Astrocyte (in vitro differentiated cells and primary cell): ENCODE data around the gene SRGAP1. TPM values are rescaled to one million over a fixed set of nuclear protein-coding genes. Genes with fewer than 3 reads are reported as not detected.

Source experiments
- DNase-seq: peaks from one replicate; pipeline ENCODE4 v3.0.0-alpha.2; 2010; ENCODE audit warnings: low read depth
- FAIRE-seq: peaks from 2 replicates; lab custom pipeline; 2011; peaks lifted over from hg19 to GRCh38; lab: Jason Lieb, UNC
- H2AFZ ChIP-seq: 2 replicates; pipeline ENCODE4 v1.6.0; 2012; ENCODE audit warnings: low read depth, low read length, inconsistent platforms
- H3K27ac ChIP-seq: 2 replicates; pipeline ENCODE4 v1.5.1; 2011; ENCODE audit warnings: low read depth, low read length, inconsistent platforms
- H3K27me3 ChIP-seq: 2 replicates; pipeline ENCODE4 v1.6.0; 2011; ENCODE audit warnings: low read length, inconsistent platforms; ENCODE audit not compliant: insufficient read depth
- H3K36me3 ChIP-seq: 2 replicates; pipeline ENCODE4 v1.5.1; 2011; ENCODE audit warnings: low read length, inconsistent platforms; ENCODE audit not compliant: insufficient read depth
- H3K4me1 ChIP-seq: 2 replicates; pipeline ENCODE4 v1.5.1; 2011; ENCODE audit warnings: low read length, inconsistent platforms; ENCODE audit not compliant: insufficient read depth
- H3K4me2 ChIP-seq: 2 replicates; pipeline ENCODE4 v1.6.0; 2012; ENCODE audit warnings: low read length, inconsistent platforms
- H3K4me3 ChIP-seq: 2 replicates; pipeline ENCODE4 v1.5.1; 2011; ENCODE audit warnings: low read depth, mild to moderate bottlenecking, low read length, inconsistent platforms; ENCODE audit not compliant: insufficient read depth
- H3K79me2 ChIP-seq: 2 replicates; pipeline ENCODE4 v1.6.0; 2012; ENCODE audit warnings: mild to moderate bottlenecking, low read length, inconsistent platforms; ENCODE audit not compliant: insufficient read depth
- H3K9ac ChIP-seq: 2 replicates; pipeline ENCODE4 v1.6.0; 2012; ENCODE audit warnings: mild to moderate bottlenecking, low read length, inconsistent platforms
- H3K9me3 ChIP-seq: 2 replicates; pipeline ENCODE4 v1.5.1; 2012; ENCODE audit warnings: low read depth, mild to moderate bottlenecking, low read length, inconsistent platforms; ENCODE audit not compliant: insufficient read depth
- H4K20me1 ChIP-seq: 2 replicates; pipeline ENCODE4 v1.6.0; 2012; ENCODE audit warnings: low read length, inconsistent platforms; ENCODE audit not compliant: insufficient read depth
- H3K27ac Mint-ChIP-seq: one replicate; pipeline ENCODE4 v1.8.0; 2021; ENCODE audit warnings: mild to moderate bottlenecking, mixed read lengths; ENCODE audit not compliant: unreplicated experiment
- H3K27me3 Mint-ChIP-seq: one replicate; pipeline ENCODE4 v1.8.0; 2021; ENCODE audit warnings: low read depth, mixed read lengths; ENCODE audit not compliant: unreplicated experiment
- H3K36me3 Mint-ChIP-seq: one replicate; pipeline ENCODE4 v1.8.0; 2021; ENCODE audit warnings: low read depth, mixed read lengths; ENCODE audit not compliant: unreplicated experiment
- H3K4me1 Mint-ChIP-seq: one replicate; pipeline ENCODE4 v1.8.0; 2021; ENCODE audit warnings: low read depth, mixed read lengths; ENCODE audit not compliant: unreplicated experiment
- H3K4me3 Mint-ChIP-seq: one replicate; pipeline ENCODE4 v1.8.0; 2021; ENCODE audit warnings: mild to moderate bottlenecking, moderate library complexity, mixed read lengths; ENCODE audit not compliant: unreplicated experiment
- H3K9me3 Mint-ChIP-seq: one replicate; pipeline ENCODE4 v1.8.0; 2021; ENCODE audit warnings: mild to moderate bottlenecking, mixed read lengths; ENCODE audit not compliant: unreplicated experiment
- EZH2 ChIP-seq: IDR thresholded peaks from 2 replicates; pipeline ENCODE4 v1.6.1; 2012; ENCODE audit warnings: mild to moderate bottlenecking, low read length, inconsistent platforms; ENCODE audit not compliant: insufficient read depth
- total RNA-seq: library from RNA; stranded (reverse); gene quantifications from 2 replicates; pipeline ENCODE4 v1.2.1, GENCODE V29; 2021
- TF ChIP-seq, protein P1 (sequence below): IDR thresholded peaks from 2 replicates; pipeline ENCODE4 v1.5.1; 2011; ENCODE audit warnings: low read depth, mild to moderate bottlenecking, inconsistent platforms, low read length, moderate library complexity; ENCODE audit not compliant: insufficient read depth

Gene SRGAP1
- total RNA-seq, 1 donor from 2014 or later: 15.2 TPM

GRCh38 chr12:63978519-63978918 is 134.0 kb downstream of the SRGAP1 start:
- H3K36me3 ChIP-seq: no peaks in the 10 kb centered on the region
- no peak overlapping the region for H3K9ac ChIP-seq
- no peak overlapping the region for H2AFZ ChIP-seq
- H3K9me3 ChIP-seq: no peaks in the 10 kb centered on the region
- Mint-ChIP-seq H3K36me3 (no peaks in the 10 kb centered on the region), H3K4me1 (peaks cover 22% of the 10 kb centered on the region), H3K4me3 (no peak overlapping the region), H3K9me3 (no peaks in the 10 kb centered on the region), H3K27me3 (no peaks in the 10 kb centered on the region), H3K27ac (peak overlapping the region; percentile 67)
- peak overlapping the region; percentile 61 for H3K27ac ChIP-seq
- H4K20me1 ChIP-seq: no peaks in the 10 kb centered on the region
- H3K4me3 ChIP-seq: no peak overlapping the region
- H3K27me3 ChIP-seq: no peaks in the 10 kb centered on the region
- peaks cover 23% of the 10 kb centered on the region for H3K79me2 ChIP-seq
- TF ChIP-seq, protein P1, sequence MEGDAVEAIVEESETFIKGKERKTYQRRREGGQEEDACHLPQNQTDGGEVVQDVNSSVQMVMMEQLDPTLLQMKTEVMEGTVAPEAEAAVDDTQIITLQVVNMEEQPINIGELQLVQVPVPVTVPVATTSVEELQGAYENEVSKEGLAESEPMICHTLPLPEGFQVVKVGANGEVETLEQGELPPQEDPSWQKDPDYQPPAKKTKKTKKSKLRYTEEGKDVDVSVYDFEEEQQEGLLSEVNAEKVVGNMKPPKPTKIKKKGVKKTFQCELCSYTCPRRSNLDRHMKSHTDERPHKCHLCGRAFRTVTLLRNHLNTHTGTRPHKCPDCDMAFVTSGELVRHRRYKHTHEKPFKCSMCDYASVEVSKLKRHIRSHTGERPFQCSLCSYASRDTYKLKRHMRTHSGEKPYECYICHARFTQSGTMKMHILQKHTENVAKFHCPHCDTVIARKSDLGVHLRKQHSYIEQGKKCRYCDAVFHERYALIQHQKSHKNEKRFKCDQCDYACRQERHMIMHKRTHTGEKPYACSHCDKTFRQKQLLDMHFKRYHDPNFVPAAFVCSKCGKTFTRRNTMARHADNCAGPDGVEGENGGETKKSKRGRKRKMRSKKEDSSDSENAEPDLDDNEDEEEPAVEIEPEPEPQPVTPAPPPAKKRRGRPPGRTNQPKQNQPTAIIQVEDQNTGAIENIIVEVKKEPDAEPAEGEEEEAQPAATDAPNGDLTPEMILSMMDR: no peak
- TF ChIP-seq EZH2: no peak
- DNase-seq: peak; percentile 81
- peaks cover 8% of the 10 kb centered on the region for H3K4me1 ChIP-seq
- FAIRE-seq: peak; percentile 98
- H3K4me2 ChIP-seq: peak overlapping the region; percentile 55

DNA sequence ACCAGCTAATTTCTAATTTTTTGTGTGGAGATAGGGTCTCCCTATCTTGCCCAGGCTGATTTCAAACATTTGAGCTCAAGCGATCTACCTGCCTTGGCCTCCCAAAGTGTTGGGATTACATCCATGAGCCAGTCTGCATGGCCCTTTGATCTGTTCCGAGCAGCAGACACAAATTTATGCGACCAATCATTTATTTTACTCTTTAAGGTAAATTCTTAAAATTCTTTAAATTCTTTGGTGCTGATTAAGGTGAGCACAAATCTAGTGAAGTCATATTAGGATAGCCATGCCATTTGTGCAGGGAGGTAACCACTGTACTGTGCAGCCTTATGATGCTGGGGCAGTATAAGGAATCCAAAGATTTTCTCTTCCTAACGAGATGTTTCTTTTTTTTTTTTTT is 135.7 kb downstream of the SRGAP1 start:
- FAIRE-seq (no peak), DNase-seq (no peak)
- Histone ChIP-seq H3K4me2 (no peak overlapping the region), H3K27ac (no peak overlapping the region), H2AFZ (no peak overlapping the region), H3K27me3 (no peaks in the 10 kb centered on the region), H3K4me1 (peaks cover 8% of the 10 kb centered on the region), H4K20me1 (no peaks in the 10 kb centered on the region), H3K9me3 (no peaks in the 10 kb centered on the region), H3K36me3 (no peaks in the 10 kb centered on the region), H3K9ac (no peak overlapping the region), H3K79me2 (peaks cover 19% of the 10 kb centered on the region), H3K4me3 (no peak overlapping the region)
- Mint-ChIP-seq H3K4me1 (peaks cover 19% of the 10 kb centered on the region), H3K27ac (peak overlapping the region; percentile 23), H3K36me3 (peaks cover under 1% of the 10 kb centered on the region), H3K4me3 (no peak overlapping the region), H3K9me3 (no peaks in the 10 kb centered on the region), H3K27me3 (no peaks in the 10 kb centered on the region)
- TF ChIP-seq EZH2: no peak

- Histone ChIP-seq H3K4me1 (peaks cover 8% of the 10 kb centered on the region), H3K9ac (no peak overlapping the region), H2AFZ (no peak overlapping the region), H3K9me3 (no peaks in the 10 kb centered on the region), H3K36me3 (no peaks in the 10 kb centered on the region), H3K4me3 (no peak overlapping the region), H4K20me1 (no peaks in the 10 kb centered on the region), H3K27me3 (no peaks in the 10 kb centered on the region), H3K79me2 (peaks cover 19% of the 10 kb centered on the region), H3K4me2 (no peak overlapping the region), H3K27ac (no peak overlapping the region)
- H3K4me3 Mint-ChIP-seq: no peak overlapping the region
- peaks cover 19% of the 10 kb centered on the region for H3K4me1 Mint-ChIP-seq
- H3K36me3 Mint-ChIP-seq: peaks cover 2% of the 10 kb centered on the region
- H3K9me3 Mint-ChIP-seq: no peaks in the 10 kb centered on the region
- FAIRE-seq (no peak), DNase-seq (no peak)
- no peaks in the 10 kb centered on the region for H3K27me3 Mint-ChIP-seq
- TF ChIP-seq EZH2: no peak
- TF ChIP-seq, protein P1: no peak
- H3K27ac Mint-ChIP-seq: no peak overlapping the region
Measured at GRCh38 chr12:63981343-63981742, 136.8 kb downstream of the SRGAP1 start.
